Duodenal mucosa (tissue), 2 donors: Measurements from ENCODE around the gene ACTBL2.

ENCODE experiments used
- H3K27ac ChIP-seq: one replicate; pipeline ENCODE4 v1.7.0; 2013; ENCODE audit warnings: low read depth, low read length
- H3K27me3 ChIP-seq, 2 donors: one replicate each; pipeline ENCODE4 v1.7.0; 2013; ENCODE audit warnings: low read length in 2 of 2, control low read depth in 1 of 2; ENCODE audit not compliant: insufficient read depth in 2 of 2, control insufficient read depth in 1 of 2
- H3K36me3 ChIP-seq, 2 donors: one replicate each; pipeline ENCODE4 v1.7.0; 2013; ENCODE audit warnings: low read length in 2 of 2, control low read depth in 1 of 2; ENCODE audit not compliant: insufficient read depth in 2 of 2, control insufficient read depth in 1 of 2
- H3K4me1 ChIP-seq, 2 donors: one replicate each; pipeline ENCODE4 v1.7.0; 2013; ENCODE audit warnings: low read length in 2 of 2, control low read depth in 1 of 2; ENCODE audit not compliant: insufficient read depth in 2 of 2, control insufficient read depth in 1 of 2
- H3K4me3 ChIP-seq, 2 donors: one replicate each; pipeline ENCODE4 v1.7.0; 2013; ENCODE audit warnings: low read length in 2 of 2, low read depth in 1 of 2
- H3K9ac ChIP-seq, 2 donors: one replicate each; pipeline ENCODE4 v1.7.0; 2013; ENCODE audit warnings: low read length in 2 of 2, low read depth in 1 of 2
- H3K9me3 ChIP-seq, 2 donors: one replicate each; pipeline ENCODE4 v1.7.0; 2013; ENCODE audit warnings: low read length in 2 of 2, control low read depth in 1 of 2; ENCODE audit not compliant: control insufficient read depth in 1 of 2

Gene ACTBL2

DNA sequence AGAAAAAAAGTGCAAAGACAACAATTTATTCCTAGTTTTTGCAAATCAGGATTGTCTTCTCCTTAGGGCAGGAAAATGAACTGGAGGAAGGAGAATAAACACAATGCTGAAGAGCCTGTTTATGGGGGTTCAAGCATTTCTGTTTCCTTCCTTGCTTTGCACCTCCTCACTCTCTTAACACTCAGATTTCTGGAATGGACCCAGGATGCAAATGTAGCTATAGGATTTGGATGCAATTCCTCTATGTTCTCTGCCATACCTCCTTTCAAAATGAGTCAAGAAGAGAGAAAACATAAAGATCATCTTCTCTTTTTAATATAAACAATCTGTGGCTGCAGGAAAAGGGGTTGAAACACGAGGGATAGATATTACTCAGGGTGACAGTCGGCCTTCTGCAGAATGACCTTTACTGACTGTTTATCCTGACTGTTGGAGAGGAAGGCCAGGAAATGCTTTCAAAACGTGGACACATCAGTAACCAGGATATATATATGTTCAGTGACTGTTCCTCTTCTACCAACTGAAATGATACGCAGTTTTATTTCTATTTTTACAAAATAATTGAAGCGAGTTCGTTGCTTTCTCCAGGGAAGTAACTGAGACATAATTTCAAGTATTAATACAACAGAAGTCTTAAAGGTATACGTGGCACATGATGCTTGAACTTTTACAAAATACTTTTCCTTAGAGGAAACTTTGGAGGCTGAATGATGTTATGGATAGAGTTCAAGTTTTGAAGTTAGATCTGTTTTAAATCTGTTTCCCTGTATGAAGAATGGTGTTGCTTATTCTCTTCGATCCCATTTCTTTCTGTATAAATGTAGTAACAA is 44.4 kb downstream of the ACTBL2 start:
- Histone ChIP-seq H3K4me3 (no peak overlapping the region), H3K27me3 (no peaks in the 10 kb centered on the region), H3K36me3 (no peaks in the 10 kb centered on the region), H3K4me1 (peaks cover 3 to 10% of the 10 kb centered on the region in 2 donors), H3K9ac (no peak overlapping the region), H3K9me3 (no peaks in the 10 kb centered on the region), H3K27ac (no peak overlapping the region)

DNA sequence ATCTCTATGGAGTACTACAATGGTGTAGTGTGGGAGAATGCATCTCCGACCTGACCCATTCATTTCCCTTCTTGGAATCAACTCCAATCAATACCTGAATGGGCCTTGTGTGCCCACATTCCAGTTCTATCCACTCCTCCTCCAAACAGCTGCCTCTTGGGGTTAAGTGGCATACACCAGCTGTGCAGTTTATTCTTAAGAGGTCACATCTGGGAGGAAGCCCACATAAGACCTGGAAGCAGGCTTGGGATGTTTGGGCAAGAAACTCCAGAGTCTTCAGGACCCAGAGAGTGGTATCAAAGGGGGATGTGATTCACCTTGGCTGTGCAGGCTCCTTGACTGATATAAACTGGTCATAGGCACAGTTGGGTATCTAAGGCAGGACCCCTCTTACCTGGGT is 46.0 kb downstream of the ACTBL2 start:
- no peaks in the 10 kb centered on the region for H3K36me3 ChIP-seq
- H3K4me1 ChIP-seq, result peaks cover 0 to 8% of the 10 kb centered on the region in 2 donors
- no peaks in the 10 kb centered on the region for H3K27me3 ChIP-seq
- no peak overlapping the region for H3K4me3 ChIP-seq
- no peak overlapping the region for H3K27ac ChIP-seq
- H3K9ac ChIP-seq, result no peak overlapping the region
- no peaks in the 10 kb centered on the region for H3K9me3 ChIP-seq

DNA sequence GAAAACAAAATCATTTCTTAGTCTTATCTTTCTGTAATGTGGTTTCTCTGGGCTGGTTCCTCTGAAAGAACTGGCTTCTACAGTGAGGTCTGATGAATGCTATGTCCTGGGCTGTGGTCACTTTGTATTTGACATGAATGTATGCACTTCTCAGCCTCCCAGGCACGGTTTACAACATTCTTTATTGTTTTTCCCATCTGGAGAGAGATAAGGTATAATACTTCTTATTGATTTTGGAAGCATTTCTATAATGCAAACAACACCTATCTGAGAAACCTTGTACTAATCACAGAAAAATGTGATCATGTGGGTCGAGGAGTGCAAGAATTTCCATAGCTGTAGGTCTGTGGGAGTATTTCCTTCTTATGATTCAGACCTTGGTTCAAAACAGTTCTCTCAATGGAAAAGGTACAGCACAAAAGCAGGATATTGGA is 46.9 kb downstream of the ACTBL2 start:
- Histone ChIP-seq H3K36me3 (no peaks in the 10 kb centered on the region), H3K4me1 (peaks cover 0 to 6% of the 10 kb centered on the region in 2 donors), H3K27ac (no peak overlapping the region), H3K4me3 (no peak overlapping the region), H3K27me3 (no peaks in the 10 kb centered on the region), H3K9ac (no peak overlapping the region), H3K9me3 (no peaks in the 10 kb centered on the region)

DNA sequence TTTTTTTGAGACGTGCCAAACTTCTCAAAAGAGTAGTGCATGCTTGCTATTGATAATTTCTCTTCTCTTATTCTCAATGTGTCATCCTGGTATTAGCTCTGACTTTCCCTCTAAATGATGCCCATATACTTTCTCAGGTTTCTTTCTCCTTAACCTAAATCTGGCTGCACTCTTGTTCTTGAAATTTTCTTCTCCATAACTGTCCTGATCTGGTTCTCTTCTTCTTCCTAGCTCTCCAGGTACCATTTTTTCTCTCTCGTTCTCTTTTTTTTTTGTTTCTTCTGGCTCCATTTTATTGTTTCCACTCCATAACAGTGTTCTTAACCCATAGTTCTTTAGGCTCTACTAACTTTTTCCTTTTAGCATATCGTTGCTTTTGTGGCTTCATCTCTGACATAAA is 47.9 kb downstream of the ACTBL2 start:
- H3K9ac ChIP-seq, result no peak overlapping the region
- no peak overlapping the region for H3K4me3 ChIP-seq
- H3K36me3 ChIP-seq, result no peaks in the 10 kb centered on the region
- no peaks in the 10 kb centered on the region for H3K27me3 ChIP-seq
- H3K27ac ChIP-seq, result no peak overlapping the region
- no peaks in the 10 kb centered on the region for H3K9me3 ChIP-seq
- peaks cover 0 to 6% of the 10 kb centered on the region in 2 donors for H3K4me1 ChIP-seq

DNA sequence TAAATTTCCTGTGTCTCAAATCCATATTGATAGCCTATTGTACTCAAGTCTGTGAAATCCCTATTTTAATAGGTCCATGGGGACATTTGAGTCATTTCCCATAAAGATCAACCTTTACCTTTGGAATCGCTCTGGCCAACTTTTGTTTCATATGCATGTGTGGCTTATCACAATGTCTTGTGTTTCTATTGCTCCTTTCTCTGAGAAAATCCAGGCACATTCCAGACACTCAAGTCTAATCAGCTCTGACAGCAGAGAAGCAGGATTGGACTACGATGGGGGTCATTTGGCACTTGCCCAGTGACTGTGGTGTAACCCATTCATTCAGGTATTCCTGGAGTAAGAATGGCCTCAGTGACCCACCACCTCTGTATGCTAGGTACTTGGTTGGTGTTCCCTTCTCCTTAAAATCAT is 48.4 kb downstream of the ACTBL2 start:
- no peaks in the 10 kb centered on the region for H3K9me3 ChIP-seq
- H3K9ac ChIP-seq, result no peak overlapping the region
- no peaks in the 10 kb centered on the region for H3K36me3 ChIP-seq
- H3K27ac ChIP-seq, result no peak overlapping the region
- H3K27me3 ChIP-seq, result no peaks in the 10 kb centered on the region
- H3K4me3 ChIP-seq, result no peak overlapping the region
- H3K4me1 ChIP-seq, result peaks cover 0 to 6% of the 10 kb centered on the region in 2 donors

DNA sequence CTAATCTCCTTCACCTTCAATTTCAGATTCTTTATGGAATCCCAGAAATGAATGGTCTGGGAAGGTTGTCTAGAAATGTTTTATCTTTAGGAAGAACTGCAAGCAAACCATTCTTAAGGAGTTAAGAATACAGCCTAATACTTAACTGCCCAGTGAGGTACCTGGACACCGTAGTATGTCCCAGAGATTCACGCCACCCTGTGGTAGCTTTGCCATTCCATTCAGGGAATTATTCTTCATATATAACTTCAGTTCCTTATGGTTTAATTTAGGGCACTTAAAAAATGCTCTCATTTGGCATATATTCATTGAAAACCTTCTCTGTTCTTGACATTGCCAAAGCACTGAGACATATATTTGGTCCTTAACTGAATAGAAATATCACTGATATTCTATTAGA is 49.7 kb downstream of the ACTBL2 start:
- H3K9ac ChIP-seq, result no peak overlapping the region
- no peaks in the 10 kb centered on the region for H3K9me3 ChIP-seq
- H3K4me1 ChIP-seq, result peaks cover 0 to 6% of the 10 kb centered on the region in 2 donors

DNA sequence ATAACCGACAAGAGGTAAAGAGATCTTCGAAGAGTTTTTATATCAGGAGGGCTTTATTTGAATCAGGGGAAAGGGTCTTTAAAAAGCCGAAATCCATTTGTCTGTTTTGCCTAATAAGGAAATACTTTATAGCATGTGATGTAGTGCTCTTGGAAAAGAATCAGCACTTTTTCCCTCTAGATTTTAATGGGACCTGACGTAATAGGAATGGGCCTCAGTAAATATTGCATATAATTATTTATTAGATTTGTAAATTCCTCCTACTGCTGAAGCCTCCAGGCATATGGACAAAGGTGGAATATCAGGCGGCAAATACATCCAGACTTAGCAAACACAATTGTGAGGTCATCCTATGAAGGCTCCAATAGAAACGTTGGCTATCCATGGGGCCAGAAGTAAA is 50.9 kb downstream of the ACTBL2 start:
- H3K9ac ChIP-seq, result no peak overlapping the region
- H3K27ac ChIP-seq, result no peak overlapping the region
- H3K4me1 ChIP-seq, result peaks cover 0 to 6% of the 10 kb centered on the region in 2 donors
- H3K4me3 ChIP-seq, result no peak overlapping the region
- no peaks in the 10 kb centered on the region for H3K9me3 ChIP-seq
- no peaks in the 10 kb centered on the region for H3K27me3 ChIP-seq
- no peaks in the 10 kb centered on the region for H3K36me3 ChIP-seq

More for the DNA sequence above, 49.7 kb downstream of the ACTBL2 start:
- Histone ChIP-seq H3K27me3 (no peaks in the 10 kb centered on the region), H3K27ac (no peak overlapping the region), H3K4me3 (no peak overlapping the region), H3K36me3 (no peaks in the 10 kb centered on the region)
